Uterus (tissue), 4 donors: ENCODE data around the gene ZNF362. TPM values are rescaled to one million over a fixed set of nuclear protein-coding genes. Genes with fewer than 3 reads are reported as not detected.
A peak's percentile ranks its signal among the peaks of the same experiment; 100 is the strongest.

ENCODE experiments used
- DNase-seq, 2 donors: peaks; one replicate each; pipeline ENCODE4 v3.0.0-alpha.2; 2019 to 2020
- H3K27ac ChIP-seq, 2 donors: fragments of 200-600 bp; sonication (generic); 1 replicate in 1 of 2; 2 replicates in 1 of 2; pipeline ENCODE4 v1.5.1; 2016 to 2018
- H3K27me3 ChIP-seq, 2 donors: fragments of 200-600 bp; sonication (generic); one replicate each; pipeline ENCODE4 v1.5.1; 2018 to 2019; ENCODE audit warnings: control low read depth in 1 of 2
- H3K36me3 ChIP-seq, 2 donors: fragments of 200-600 bp; sonication (generic); one replicate each; pipeline ENCODE4 v1.5.1; 2019; ENCODE audit warnings: control low read depth in 1 of 2
- H3K4me1 ChIP-seq, 2 donors: fragments of 200-600 bp; sonication (generic); one replicate each; pipeline ENCODE4 v1.5.1; 2018 to 2019; ENCODE audit warnings: control low read depth in 1 of 2
- H3K4me3 ChIP-seq, 2 donors: fragments of 200-600 bp; sonication (generic); 1 replicate in 1 of 2; 2 replicates in 1 of 2; pipeline ENCODE4 v1.5.1; 2018 to 2019; ENCODE audit warnings: mild to moderate bottlenecking in 1 of 2
- H3K9me3 ChIP-seq, 2 donors: fragments of 200-600 bp; sonication (generic); one replicate each; pipeline ENCODE4 v1.5.1; 2019; ENCODE audit warnings: control low read depth in 1 of 2
- POLR2A ChIP-seq, 2 donors: fragments of 450-650 bp; IDR thresholded peaks; one replicate each; pipeline ENCODE4 v1.6.1; 2016; ENCODE audit warnings: antibody characterized with exemption in 2 of 2, mild to moderate bottlenecking in 1 of 2, moderate library complexity in 1 of 2
- intact Hi-C: fragments of 100-400 bp; cut with DNase I; formaldehyde crosslinking; loops from one replicate; pipeline ENCODE4 v1.15.1; 2023; ENCODE audit warnings: low total_unique reads
- total RNA-seq, 4 donors: library from RNA; depleted of rRNA in 3 of 4; stranded (reverse); fragments of >200 nt in 3 of 4; gene quantifications; one replicate each; pipeline versions ENCODE4 v1.1.0 to v1.2.4, GENCODE V29; 2014 to 2023
- TF ChIP-seq, protein P1 (sequence below), 4 experiments: fragments of 200-600 bp in 2 of 4; fragments of 450-650 bp in 2 of 4; sonication (generic) in 2 of 4; IDR thresholded peaks; one replicate each; pipeline ENCODE4 v1.5.1; 2016 to 2019; ENCODE audit warnings: antibody characterized with exemption in 4 of 4, mild to moderate bottlenecking in 2 of 4, moderate library complexity in 1 of 4
- donor health status: DM: yes; HTN: yes; CAD: no.

The ZNF362 gene
- total RNA-seq, 4 donors from 2014 or later = 9.2 to 45.3 (median 25.8) TPM

DNA sequence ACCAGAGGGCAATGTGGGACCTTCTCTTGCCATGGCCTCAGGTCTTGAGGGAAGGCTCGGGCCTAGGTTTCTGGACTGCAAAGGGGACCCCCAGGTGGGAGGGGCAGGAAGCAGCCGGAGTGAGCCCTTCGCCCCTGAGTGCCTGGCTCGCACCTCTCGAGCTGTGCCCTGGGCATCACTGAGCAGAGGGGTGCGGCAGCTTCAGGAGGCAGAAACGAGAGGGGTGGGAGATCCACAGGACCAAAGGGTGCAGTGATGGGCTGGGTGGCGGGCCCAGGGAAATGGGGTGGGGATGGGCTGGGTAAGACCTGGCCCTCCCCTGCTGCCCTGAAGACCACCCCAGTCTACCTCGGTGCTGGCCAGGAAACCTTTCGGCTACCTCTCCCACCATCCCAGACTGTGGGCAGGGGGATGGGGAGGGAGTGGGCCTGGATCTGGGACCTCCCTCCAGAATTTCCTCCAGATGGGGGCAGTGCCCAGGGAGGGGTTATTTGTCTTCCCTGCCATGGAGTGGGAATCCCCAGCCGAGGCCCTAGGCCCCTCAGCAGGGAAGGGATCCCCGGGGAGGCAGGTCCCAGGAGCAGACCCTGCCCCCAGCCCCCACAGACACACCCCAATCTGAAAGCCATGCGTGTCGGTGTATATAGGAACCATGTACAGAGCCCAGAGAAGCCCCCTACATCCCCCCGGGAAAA lies 43.3 kb downstream of the ZNF362 start:
- H3K27me3 ChIP-seq = no peaks in the 10 kb centered on the region
- no peak for DNase-seq
- H3K27ac ChIP-seq = peak overlapping the region; percentile 7 to 58
- intact Hi-C loops = loop anchor here (5.0 kb wide), 2 partner anchors 68 to 173 kb away; partner anchors contain the start of gene ZSCAN20
- H3K36me3 ChIP-seq = no peaks in the 10 kb centered on the region
- no peak for TF ChIP-seq POLR2A (IDR thresholded peaks at IDR 0.05)
- TF ChIP-seq, protein P1, sequence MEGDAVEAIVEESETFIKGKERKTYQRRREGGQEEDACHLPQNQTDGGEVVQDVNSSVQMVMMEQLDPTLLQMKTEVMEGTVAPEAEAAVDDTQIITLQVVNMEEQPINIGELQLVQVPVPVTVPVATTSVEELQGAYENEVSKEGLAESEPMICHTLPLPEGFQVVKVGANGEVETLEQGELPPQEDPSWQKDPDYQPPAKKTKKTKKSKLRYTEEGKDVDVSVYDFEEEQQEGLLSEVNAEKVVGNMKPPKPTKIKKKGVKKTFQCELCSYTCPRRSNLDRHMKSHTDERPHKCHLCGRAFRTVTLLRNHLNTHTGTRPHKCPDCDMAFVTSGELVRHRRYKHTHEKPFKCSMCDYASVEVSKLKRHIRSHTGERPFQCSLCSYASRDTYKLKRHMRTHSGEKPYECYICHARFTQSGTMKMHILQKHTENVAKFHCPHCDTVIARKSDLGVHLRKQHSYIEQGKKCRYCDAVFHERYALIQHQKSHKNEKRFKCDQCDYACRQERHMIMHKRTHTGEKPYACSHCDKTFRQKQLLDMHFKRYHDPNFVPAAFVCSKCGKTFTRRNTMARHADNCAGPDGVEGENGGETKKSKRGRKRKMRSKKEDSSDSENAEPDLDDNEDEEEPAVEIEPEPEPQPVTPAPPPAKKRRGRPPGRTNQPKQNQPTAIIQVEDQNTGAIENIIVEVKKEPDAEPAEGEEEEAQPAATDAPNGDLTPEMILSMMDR (IDR thresholded peaks at IDR 0.05) = no peak
- H3K4me3 ChIP-seq = no peak overlapping the region
- H3K9me3 ChIP-seq = no peaks in the 10 kb centered on the region
- H3K4me1 ChIP-seq = peaks cover 0 to 6% of the 10 kb centered on the region in 2 donors

GRCh38 chr1:33300673-33301072 lies 44.4 kb downstream of the ZNF362 start:
- Histone ChIP-seq H3K27me3 (no peaks in the 10 kb centered on the region), H3K4me3 (no peak overlapping the region), H3K4me1 (peaks cover 0 to 6% of the 10 kb centered on the region in 2 donors), H3K36me3 (no peaks in the 10 kb centered on the region), H3K27ac (peak overlapping the region; percentile 31 to 58), H3K9me3 (no peaks in the 10 kb centered on the region)
- intact Hi-C loops = no loop called here
- DNase-seq = peak; percentile 82 to 91
- no peak for TF ChIP-seq POLR2A (IDR thresholded peaks at IDR 0.05)
- TF ChIP-seq, protein P1 (IDR thresholded peaks at IDR 0.05) = no peak

GRCh38 chr1:33301273-33301984 lies 45.1 kb downstream of the ZNF362 start:
- TF ChIP-seq, protein P1 (IDR thresholded peaks at IDR 0.05) = no peak
- TF ChIP-seq POLR2A (IDR thresholded peaks at IDR 0.05) = no peak
- Histone ChIP-seq H3K36me3 (no peaks in the 10 kb centered on the region), H3K4me1 (peaks cover 0 to 6% of the 10 kb centered on the region in 2 donors), H3K9me3 (no peaks in the 10 kb centered on the region), H3K27ac (peak overlapping the region; percentile 31 to 58), H3K27me3 (no peaks in the 10 kb centered on the region), H3K4me3 (no peak overlapping the region)
- peak in 1 of 2 donors; percentile 46 for DNase-seq
- intact Hi-C loops = no loop called here

DNA sequence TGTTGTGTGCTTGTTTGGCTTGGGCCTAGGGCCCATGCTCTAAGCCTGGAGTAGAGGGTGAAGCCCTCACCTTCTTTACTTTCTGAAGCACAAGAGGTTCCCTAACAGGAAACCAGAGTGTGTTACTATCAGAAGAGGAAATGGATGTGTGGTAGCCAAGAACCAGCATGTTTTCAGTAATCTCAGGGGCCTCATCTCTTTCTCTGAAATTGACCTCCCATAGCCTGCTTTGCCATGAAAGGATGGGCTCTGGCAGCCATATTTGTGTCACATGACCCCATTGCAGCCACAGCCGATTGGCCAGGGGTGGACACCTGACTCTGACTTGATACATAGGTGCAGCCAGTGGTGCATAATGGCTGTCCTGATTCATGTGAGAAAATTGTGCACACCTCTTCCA lies 46.0 kb downstream of the ZNF362 start:
- DNase-seq = peak in 1 of 2 donors; percentile 9
- H3K9me3 ChIP-seq = no peaks in the 10 kb centered on the region
- H3K4me3 ChIP-seq = no peak overlapping the region
- H3K4me1 ChIP-seq = peaks cover 0 to 11% of the 10 kb centered on the region in 2 donors
- no peaks in the 10 kb centered on the region for H3K27me3 ChIP-seq
- no peak overlapping the region for H3K27ac ChIP-seq
- H3K36me3 ChIP-seq = no peaks in the 10 kb centered on the region
- TF ChIP-seq, protein P1 (IDR thresholded peaks at IDR 0.05) = no peak
- no peak for TF ChIP-seq POLR2A (IDR thresholded peaks at IDR 0.05)
- intact Hi-C loops = no loop called here

GRCh38 chr1:33305016-33305415 lies 48.7 kb downstream of the ZNF362 start:
- intact Hi-C loops = no loop called here
- Histone ChIP-seq H3K9me3 (no peaks in the 10 kb centered on the region), H3K4me3 (no peak overlapping the region), H3K36me3 (no peaks in the 10 kb centered on the region), H3K27ac (no peak overlapping the region), H3K27me3 (no peaks in the 10 kb centered on the region), H3K4me1 (peaks cover 0 to 11% of the 10 kb centered on the region in 2 donors)
- TF ChIP-seq, protein P1 (IDR thresholded peaks at IDR 0.05) = no peak
- TF ChIP-seq POLR2A (IDR thresholded peaks at IDR 0.05) = no peak
- no peak for DNase-seq
